Bronchial epithelial cell (primary cell): ENCODE data around the gene GALC. TPM values are rescaled to one million over a fixed set of nuclear protein-coding genes. Genes with fewer than 3 reads are reported as not detected.

Source experiments
- DNase-seq: peaks from one replicate; pipeline ENCODE4 v3.0.0-alpha.2; 2010; ENCODE audit warnings: low read depth
- FAIRE-seq: peaks from 2 replicates; lab custom pipeline; 2011; peaks lifted over from hg19 to GRCh38; lab: Jason Lieb, UNC
- H3K27me3 ChIP-seq: 2 replicates; pipeline ENCODE4 v1.5.1; 2011; ENCODE audit warnings: low read length; ENCODE audit not compliant: control insufficient read depth, insufficient read depth
- H3K36me3 ChIP-seq: 2 replicates; pipeline ENCODE4 v1.5.1; 2011; ENCODE audit warnings: low read length; ENCODE audit not compliant: control insufficient read depth, insufficient read depth
- H3K4me3 ChIP-seq: 2 replicates; pipeline ENCODE4 v1.5.1; 2011; ENCODE audit warnings: mild to moderate bottlenecking, low read depth, low read length, control low read depth
- total RNA-seq: library from RNA; depleted of rRNA; stranded (reverse); fragments of >200 nt; gene quantifications from 2 replicates; pipeline ENCODE4 v1.2.1, GENCODE V29; 2014
- TF ChIP-seq, protein P1 (sequence below): IDR thresholded peaks from 2 replicates; pipeline ENCODE4 v1.5.1; 2011; ENCODE audit warnings: mild to moderate bottlenecking, moderate library complexity, low read length, control low read depth, inconsistent platforms; ENCODE audit not compliant: insufficient read depth, severe bottlenecking

GALC gene
- total RNA-seq, 1 donor from 2014 or later: 12.6 TPM

DNA sequence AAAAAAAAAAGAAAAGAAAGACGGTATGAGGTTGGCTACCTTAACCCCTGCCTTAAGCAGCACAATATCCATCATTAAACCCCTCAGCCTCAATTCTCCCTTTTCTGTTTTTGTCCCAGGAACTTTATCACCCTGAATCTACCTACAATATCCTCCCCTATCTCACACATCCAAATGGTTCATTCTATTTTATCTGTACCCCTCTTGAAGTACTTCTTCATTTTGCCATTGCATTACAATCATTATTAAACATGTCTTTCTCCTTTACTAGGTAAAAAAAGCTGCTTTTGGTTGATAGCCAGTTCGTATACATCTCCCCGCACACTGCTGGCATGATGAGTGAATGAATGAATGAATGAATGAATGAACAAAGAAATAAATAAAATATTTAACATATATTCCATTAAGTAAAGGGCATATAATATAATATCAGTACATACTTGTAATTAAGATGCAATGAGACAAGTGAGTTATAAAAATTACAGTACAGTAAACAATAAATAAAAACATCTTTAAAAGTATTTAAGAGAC lies 11.6 kb upstream of the GALC start:
- TF ChIP-seq, protein P1, sequence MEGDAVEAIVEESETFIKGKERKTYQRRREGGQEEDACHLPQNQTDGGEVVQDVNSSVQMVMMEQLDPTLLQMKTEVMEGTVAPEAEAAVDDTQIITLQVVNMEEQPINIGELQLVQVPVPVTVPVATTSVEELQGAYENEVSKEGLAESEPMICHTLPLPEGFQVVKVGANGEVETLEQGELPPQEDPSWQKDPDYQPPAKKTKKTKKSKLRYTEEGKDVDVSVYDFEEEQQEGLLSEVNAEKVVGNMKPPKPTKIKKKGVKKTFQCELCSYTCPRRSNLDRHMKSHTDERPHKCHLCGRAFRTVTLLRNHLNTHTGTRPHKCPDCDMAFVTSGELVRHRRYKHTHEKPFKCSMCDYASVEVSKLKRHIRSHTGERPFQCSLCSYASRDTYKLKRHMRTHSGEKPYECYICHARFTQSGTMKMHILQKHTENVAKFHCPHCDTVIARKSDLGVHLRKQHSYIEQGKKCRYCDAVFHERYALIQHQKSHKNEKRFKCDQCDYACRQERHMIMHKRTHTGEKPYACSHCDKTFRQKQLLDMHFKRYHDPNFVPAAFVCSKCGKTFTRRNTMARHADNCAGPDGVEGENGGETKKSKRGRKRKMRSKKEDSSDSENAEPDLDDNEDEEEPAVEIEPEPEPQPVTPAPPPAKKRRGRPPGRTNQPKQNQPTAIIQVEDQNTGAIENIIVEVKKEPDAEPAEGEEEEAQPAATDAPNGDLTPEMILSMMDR: no peak
- DNase-seq (no peak), FAIRE-seq (no peak)
- Histone ChIP-seq H3K4me3 (no peak overlapping the region), H3K36me3 (no peaks in the 10 kb centered on the region), H3K27me3 (no peaks in the 10 kb centered on the region)

DNA sequence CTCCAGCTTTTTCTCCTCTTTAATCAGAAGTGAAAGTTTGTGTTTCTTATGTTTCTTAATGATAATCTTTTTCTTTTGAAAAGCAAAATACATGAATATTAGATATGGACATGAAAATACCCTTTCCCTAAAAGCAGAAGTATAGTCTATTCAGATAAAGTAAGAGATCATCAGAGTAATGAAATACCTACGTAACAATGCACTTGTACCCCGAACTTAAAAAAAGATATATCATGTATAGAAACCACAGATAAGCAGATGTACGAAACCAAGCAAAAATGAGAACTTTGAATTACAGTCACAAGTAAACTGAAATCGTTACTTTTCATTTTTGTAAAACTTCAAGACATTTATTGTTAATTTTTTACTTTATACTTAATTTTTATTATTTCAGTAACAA lies 10.4 kb upstream of the GALC start:
- no peak for FAIRE-seq
- Histone ChIP-seq H3K4me3 (no peak overlapping the region), H3K36me3 (no peaks in the 10 kb centered on the region), H3K27me3 (no peaks in the 10 kb centered on the region)
- TF ChIP-seq, protein P1: no peak
- DNase-seq: no peak

DNA sequence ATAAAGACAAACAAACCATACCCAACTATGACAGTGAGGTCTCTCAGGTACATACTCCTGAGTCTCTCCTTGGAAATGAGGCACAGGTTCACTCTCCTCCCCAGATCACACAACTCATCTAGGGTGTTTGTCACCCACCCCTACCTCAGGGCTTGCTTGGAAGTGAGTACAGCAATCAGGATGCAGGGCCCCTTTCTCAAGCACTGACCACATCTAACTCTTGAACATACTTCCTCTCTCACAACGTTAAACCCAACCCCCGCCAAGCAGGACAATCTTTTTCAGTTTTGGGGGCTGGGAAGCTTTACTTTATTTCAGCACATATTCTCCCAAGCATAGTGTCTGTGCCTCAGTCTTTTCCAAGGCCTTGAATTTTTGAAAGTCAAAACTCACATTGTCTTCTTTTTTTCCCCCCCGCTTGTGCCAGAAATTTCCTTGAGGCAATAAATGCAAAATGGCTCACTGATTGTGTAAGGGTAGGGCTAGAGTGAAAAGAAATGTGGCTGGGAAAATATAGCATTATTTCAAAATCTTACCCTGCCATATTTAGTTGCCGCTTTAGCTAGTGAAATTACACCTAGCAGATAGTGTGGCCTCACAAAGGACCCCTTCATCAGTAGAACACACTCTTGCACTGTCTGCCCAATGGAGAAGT lies 9.6 kb upstream of the GALC start:
- H3K4me3 ChIP-seq: no peak overlapping the region
- no peaks in the 10 kb centered on the region for H3K36me3 ChIP-seq
- FAIRE-seq: no peak
- DNase-seq: no peak
- H3K27me3 ChIP-seq: no peaks in the 10 kb centered on the region
- TF ChIP-seq, protein P1: no peak

DNA sequence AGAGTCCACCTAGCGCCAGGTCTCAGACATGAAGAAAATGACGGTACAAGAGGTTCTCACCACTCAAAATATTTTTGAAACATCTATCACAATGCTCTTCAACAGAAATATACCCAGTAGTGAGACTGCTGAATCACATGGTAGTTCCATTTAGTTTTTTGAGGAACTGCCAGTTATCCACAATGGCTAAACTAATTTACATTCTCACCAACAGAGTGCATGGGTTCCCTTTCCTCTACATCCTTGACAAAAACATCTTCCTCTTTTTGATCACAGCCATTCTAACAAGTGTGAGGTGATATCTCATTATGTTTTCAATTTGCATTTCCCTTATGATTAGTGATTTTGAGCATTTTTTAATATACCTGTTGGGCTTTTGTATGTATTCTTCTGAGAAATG lies 6.3 kb upstream of the GALC start:
- TF ChIP-seq, protein P1: no peak
- H3K36me3 ChIP-seq: no peaks in the 10 kb centered on the region
- FAIRE-seq (no peak), DNase-seq (no peak)
- H3K4me3 ChIP-seq: no peak overlapping the region
- H3K27me3 ChIP-seq: no peaks in the 10 kb centered on the region

DNA sequence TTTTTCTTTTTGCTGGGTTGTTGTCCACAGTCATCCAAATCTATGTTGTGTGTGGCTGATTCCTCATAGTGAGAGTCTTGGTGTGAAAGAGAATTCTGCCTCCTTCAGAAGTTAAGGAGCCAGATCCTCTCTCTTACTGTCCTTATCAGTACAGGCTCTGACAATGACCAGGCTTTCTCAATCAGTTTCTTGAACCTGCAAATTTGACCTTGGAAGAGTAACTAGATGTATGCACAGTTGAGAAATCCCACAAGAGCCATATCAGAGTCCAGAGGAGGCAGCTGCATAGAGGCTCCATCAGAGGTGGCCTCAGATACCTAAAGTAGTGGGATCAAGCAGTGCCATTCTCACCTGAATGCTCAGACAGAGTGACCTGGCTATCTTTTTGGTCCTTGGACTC lies 5.5 kb upstream of the GALC start:
- TF ChIP-seq, protein P1: no peak
- no peak overlapping the region for H3K4me3 ChIP-seq
- H3K27me3 ChIP-seq: no peaks in the 10 kb centered on the region
- FAIRE-seq (no peak), DNase-seq (no peak)
- no peaks in the 10 kb centered on the region for H3K36me3 ChIP-seq

DNA sequence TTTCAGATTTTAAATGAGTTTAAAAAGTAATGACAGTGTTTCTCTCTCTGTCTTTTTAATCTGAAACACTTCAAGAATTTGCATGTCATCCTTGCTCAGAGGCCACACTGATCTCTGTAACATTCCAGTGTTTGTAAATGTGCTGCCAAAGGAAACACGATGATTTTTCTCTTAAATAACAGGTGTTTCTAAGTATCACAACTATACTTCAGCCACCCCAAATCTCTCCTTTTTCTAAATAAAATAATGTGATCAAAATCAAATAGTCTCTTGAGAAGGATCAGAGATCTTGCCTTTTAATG lies 3.3 kb upstream of the GALC start:
- TF ChIP-seq, protein P1: no peak
- FAIRE-seq (no peak), DNase-seq (no peak)
- H3K4me3 ChIP-seq: no peak overlapping the region
- H3K36me3 ChIP-seq: no peaks in the 10 kb centered on the region
- H3K27me3 ChIP-seq: no peaks in the 10 kb centered on the region
